ENCODE measurements around the gene VAMP1. TPM values are rescaled to one million over a fixed set of nuclear protein-coding genes. Genes with fewer than 3 reads are reported as not detected.

The VAMP1 gene, protein sequence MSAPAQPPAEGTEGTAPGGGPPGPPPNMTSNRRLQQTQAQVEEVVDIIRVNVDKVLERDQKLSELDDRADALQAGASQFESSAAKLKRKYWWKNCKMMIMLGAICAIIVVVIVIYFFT
- 10 to 100 TPM; 84.8 to 87.7 TPM for total RNA-seq
- polyA plus RNA-seq (2013, experiment 1 of 2) = 41.0 TPM
- polyA plus RNA-seq (2013, experiment 2 of 2) = 41.1 TPM
- total RNA-seq = 7.8 to 110 (median 39.6) reads per million in 172 experiments

DNA sequence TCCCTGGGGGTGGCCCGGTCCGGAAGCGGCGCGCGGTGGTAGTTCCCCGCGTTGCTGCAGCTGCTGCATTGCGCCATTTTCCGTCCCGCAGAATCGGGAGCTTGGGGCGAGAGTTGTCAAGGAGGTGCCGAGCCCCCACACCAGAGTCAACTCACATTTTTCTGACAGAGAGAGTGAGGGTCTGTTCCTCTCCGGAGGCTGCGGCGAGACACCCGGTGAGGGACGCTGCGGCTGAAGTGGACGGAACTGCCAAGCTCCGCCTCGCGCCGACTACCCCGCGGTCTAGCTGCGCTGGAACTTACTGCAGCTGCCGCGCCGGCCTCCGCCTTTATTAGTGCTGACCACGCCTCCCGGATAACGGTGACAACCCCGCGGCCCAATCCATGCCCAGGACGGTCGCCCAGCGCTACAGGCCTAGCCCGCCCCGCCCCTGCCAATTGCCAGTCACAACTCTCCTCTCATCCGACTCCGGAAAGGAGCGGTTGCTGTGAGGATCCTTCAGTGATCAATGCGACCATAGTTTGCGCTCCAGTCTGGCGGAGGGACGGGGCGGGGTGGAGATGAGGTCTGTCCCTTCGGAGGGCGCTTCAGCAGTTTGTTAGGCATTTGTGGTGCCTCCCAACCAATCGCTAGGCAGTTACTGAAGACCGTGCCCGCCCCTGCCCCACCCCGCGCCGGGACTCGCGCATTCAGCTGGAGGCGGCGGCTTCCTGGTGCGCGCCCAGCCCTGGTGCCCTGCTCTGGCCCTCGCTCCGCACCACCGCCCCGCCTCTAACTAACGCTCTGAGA, at the start of gene VAMP1:
Gene VAMP1 (minus strand): TSS at position 303 of the 789 bp plus-strand sequence. CDS start 146 bp downstream, at position 157.
- Mint-ChIP-seq H3K9me3 (no peaks in the 10 kb centered on the region), H3K4me1 (ENCODE audit: low read depth) (peaks cover 63% of the 10 kb centered on the region), H3K4me3 (peak within 1 kb of the TSS; percentile 94), H3K27ac (peak within 1 kb of the TSS; percentile 92), H3K36me3 (ENCODE audit: low read depth) (peaks cover 51% of the 10 kb centered on the region), H3K27me3 (no peaks in the 10 kb centered on the region)
- Histone ChIP-seq H3K9me3 (ENCODE audit: control insufficient read depth in 1 of 2, insufficient read depth in 1 of 2, low read length in 2 of 2) (no peaks in the 10 kb centered on the region), H3K4me1 (ENCODE audit: insufficient read depth, low read length) (peaks cover 50% of the 10 kb centered on the region), H3K36me3 (ENCODE audit: insufficient read depth, low read length) (peaks cover 15% of the 10 kb centered on the region), H3K27me3 (ENCODE audit: control insufficient read depth in 1 of 2, insufficient read depth in 2 of 2, low read length in 2 of 2) (no peaks in the 10 kb centered on the region), H3K4me3 (ENCODE audit: low read length) (peak within 1 kb of the TSS; percentile 94), H3K27ac (ENCODE audit: low read depth in 1 of 2, low read length in 2 of 2) (peak within 1 kb of the TSS; percentile 72 to 73)
- intact Hi-C loops (cut with DNase I, micrococcal nuclease) = loop anchor here (1.0 to 2.0 kb wide), 3 partner anchors 23 to 65 kb away; partner anchors contain the start of genes MRPL51 (in 2 of the 2) and GAPDH (in 1 of the 2)
- ATAC-seq (ENCODE audit: poor library complexity) (peak; percentile 87), DNase-seq (peak; percentile 95 to 99 (median 97))
- CTCF ChIA-PET = interaction anchor here (0.6 to 2.0 kb wide), 14 partner anchors 10 to 147 kb away, joined by 3 to 22 read pairs (median 4); no protein-coding TSS in a partner anchor
- TF ChIP-seq, protein P1, sequence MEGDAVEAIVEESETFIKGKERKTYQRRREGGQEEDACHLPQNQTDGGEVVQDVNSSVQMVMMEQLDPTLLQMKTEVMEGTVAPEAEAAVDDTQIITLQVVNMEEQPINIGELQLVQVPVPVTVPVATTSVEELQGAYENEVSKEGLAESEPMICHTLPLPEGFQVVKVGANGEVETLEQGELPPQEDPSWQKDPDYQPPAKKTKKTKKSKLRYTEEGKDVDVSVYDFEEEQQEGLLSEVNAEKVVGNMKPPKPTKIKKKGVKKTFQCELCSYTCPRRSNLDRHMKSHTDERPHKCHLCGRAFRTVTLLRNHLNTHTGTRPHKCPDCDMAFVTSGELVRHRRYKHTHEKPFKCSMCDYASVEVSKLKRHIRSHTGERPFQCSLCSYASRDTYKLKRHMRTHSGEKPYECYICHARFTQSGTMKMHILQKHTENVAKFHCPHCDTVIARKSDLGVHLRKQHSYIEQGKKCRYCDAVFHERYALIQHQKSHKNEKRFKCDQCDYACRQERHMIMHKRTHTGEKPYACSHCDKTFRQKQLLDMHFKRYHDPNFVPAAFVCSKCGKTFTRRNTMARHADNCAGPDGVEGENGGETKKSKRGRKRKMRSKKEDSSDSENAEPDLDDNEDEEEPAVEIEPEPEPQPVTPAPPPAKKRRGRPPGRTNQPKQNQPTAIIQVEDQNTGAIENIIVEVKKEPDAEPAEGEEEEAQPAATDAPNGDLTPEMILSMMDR (IDR thresholded peaks at IDR 0.05) = no peak
- POLR2A ChIA-PET = interaction anchor here (0.6 to 4.3 kb wide), 49 partner anchors 9 to 402 kb away, joined by 3 to 90 read pairs (median 6); partner anchors contain the start of genes CD27, CDCA3, COPS7A and GAPDH

DNA sequence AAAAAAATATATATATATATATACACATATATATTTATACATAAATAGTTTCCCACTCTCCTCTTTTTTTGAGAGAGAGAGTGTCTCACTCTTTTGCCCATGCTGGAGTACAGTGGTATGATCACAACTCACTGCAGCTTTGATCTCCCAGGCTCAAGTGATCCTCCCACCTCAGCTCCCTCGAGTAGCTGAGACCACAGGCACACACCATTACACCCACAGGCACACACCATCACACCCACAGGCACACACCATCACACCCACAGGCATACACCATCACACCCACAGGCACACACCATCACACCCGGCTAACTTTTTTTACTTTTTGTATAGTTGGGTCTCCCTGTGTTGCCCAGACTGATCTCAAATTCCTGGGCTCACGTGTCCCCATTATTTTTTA, 49.7 kb upstream of the VAMP1 start:
- no peaks in the 10 kb centered on the region for H3K9me3 ChIP-seq (ENCODE audit: control insufficient read depth in 1 of 2, insufficient read depth in 1 of 2, low read length in 2 of 2)
- no peak for ATAC-seq (ENCODE audit: poor library complexity)
- no peaks in the 10 kb centered on the region for H3K27me3 Mint-ChIP-seq
- H3K36me3 ChIP-seq (ENCODE audit: insufficient read depth, low read length) = peaks cover 82% of the 10 kb centered on the region
- POLR2A ChIA-PET = interaction anchor here (0.6 kb wide), 1 partner anchor 18 kb away, joined by 3 read pairs; no protein-coding TSS in a partner anchor
- no peaks in the 10 kb centered on the region for H3K9me3 Mint-ChIP-seq
- TF ChIP-seq, protein P1 (IDR thresholded peaks at IDR 0.05) = no peak
- no peak overlapping the region for H3K27ac ChIP-seq (ENCODE audit: low read depth in 1 of 2, low read length in 2 of 2)
- intact Hi-C loops (cut with DNase I, micrococcal nuclease) = no loop called here
- CTCF ChIA-PET = interaction anchor here (1.1 kb wide), 1 partner anchor 18 kb away, joined by 3 read pairs; no protein-coding TSS in a partner anchor
- no peak for DNase-seq
- H3K4me1 Mint-ChIP-seq (ENCODE audit: low read depth) = no peaks in the 10 kb centered on the region
- H3K4me3 Mint-ChIP-seq = no peak overlapping the region
- peaks cover 86% of the 10 kb centered on the region for H3K36me3 Mint-ChIP-seq (ENCODE audit: low read depth)
- no peak overlapping the region for H3K4me3 ChIP-seq (ENCODE audit: low read length)
- H3K27me3 ChIP-seq (ENCODE audit: control insufficient read depth in 1 of 2, insufficient read depth in 2 of 2, low read length in 2 of 2) = no peaks in the 10 kb centered on the region
- H3K4me1 ChIP-seq (ENCODE audit: insufficient read depth, low read length) = no peaks in the 10 kb centered on the region
- peak overlapping the region; percentile 31 for H3K27ac Mint-ChIP-seq

DNA sequence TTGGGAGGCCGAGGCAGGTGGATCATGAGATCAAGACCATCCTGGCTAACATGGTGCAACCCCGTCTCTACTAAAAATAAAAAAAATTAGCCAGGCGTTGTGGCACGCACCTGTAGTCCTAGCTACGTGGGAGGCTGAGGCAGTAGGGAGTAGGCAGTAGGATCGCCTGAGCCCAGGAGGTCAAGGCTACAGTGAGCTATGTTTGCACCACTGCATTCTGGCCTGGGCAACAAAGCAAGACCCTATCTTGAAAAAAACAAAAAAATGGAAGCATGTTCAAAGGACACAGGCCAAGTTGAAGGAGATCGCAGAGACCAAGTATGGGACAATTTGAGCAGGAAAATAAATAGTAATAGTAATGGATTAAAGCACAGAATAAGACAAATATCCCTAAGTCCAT, 37.6 kb upstream of the VAMP1 start:
- no peak overlapping the region for H3K4me3 Mint-ChIP-seq

More for the DNA sequence above, 37.6 kb upstream of the VAMP1 start:
- ATAC-seq (ENCODE audit: poor library complexity) (no peak), DNase-seq (no peak)
- ChIA-PET POLR2A (interaction anchor here (1.3 kb wide), 2 partner anchors 11 to 38 kb away, joined by 4 to 5 read pairs; partner anchors contain the start of gene VAMP1), CTCF (interaction anchor here (0.6 kb wide), 1 partner anchor 119 kb away, joined by 3 read pairs; no protein-coding TSS in a partner anchor)
- Mint-ChIP-seq H3K9me3 (no peaks in the 10 kb centered on the region), H3K4me1 (ENCODE audit: low read depth) (no peaks in the 10 kb centered on the region), H3K27me3 (no peaks in the 10 kb centered on the region), H3K36me3 (ENCODE audit: low read depth) (peaks cover 56% of the 10 kb centered on the region), H3K27ac (no peak overlapping the region)
- TF ChIP-seq, protein P1 (IDR thresholded peaks at IDR 0.05) = no peak
- H3K27ac ChIP-seq (ENCODE audit: low read depth in 1 of 2, low read length in 2 of 2) = no peak overlapping the region
- H3K36me3 ChIP-seq (ENCODE audit: insufficient read depth, low read length) = peaks cover 54% of the 10 kb centered on the region
- no peaks in the 10 kb centered on the region for H3K9me3 ChIP-seq (ENCODE audit: control insufficient read depth in 1 of 2, insufficient read depth in 1 of 2, low read length in 2 of 2)
- H3K27me3 ChIP-seq (ENCODE audit: control insufficient read depth in 1 of 2, insufficient read depth in 2 of 2, low read length in 2 of 2) = no peaks in the 10 kb centered on the region
- intact Hi-C loops (cut with DNase I, micrococcal nuclease) = no loop called here
- H3K4me1 ChIP-seq (ENCODE audit: insufficient read depth, low read length) = no peaks in the 10 kb centered on the region
- H3K4me3 ChIP-seq (ENCODE audit: low read length) = no peak overlapping the region

Data from CD4-positive, alpha-beta T cell (primary cell).